Measurements from ENCODE around the gene ERC1.

The ERC1 gene

GRCh38 chr12:1003600-1004271, 12.7 kb downstream of the ERC1 start:
- H3K4me3 ChIP-seq (ENCODE audit: low read length): no peak overlapping the region
- no peaks in the 10 kb centered on the region for H3K9me3 ChIP-seq (ENCODE audit: control insufficient read depth, low read depth, low read length)
- no peak overlapping the region for H3K27ac ChIP-seq (ENCODE audit: low read length)
- H3K36me3 ChIP-seq (ENCODE audit: control insufficient read depth, low read depth, low read length): no peaks in the 10 kb centered on the region
- peaks cover 6% of the 10 kb centered on the region for H3K4me1 ChIP-seq (ENCODE audit: control insufficient read depth, low read depth, low read length)
- H3K9ac ChIP-seq (ENCODE audit: low read length): no peak overlapping the region
- no peaks in the 10 kb centered on the region for H3K27me3 ChIP-seq (ENCODE audit: control insufficient read depth, insufficient read depth, low read length)

DNA sequence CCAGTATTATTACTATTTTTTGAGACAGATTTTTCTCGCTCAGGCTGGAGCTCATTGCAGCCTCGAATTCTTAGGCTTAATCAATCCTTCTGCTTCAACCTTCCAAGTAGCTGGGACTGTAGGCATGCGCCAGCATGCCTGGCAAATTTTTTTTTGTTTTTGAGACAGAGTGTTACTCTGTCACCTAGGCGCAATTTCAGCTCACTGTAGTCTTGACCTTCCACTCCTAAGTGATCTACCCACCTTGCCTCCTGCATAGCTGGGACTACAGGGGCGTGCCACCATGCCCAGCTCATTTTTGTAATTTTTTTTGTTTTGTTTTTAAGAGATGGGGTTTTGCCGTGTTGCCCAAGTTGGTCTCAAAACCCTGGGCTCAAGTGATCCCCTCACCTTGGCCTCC, 15.2 kb downstream of the ERC1 start:
- H3K9me3 ChIP-seq (ENCODE audit: control insufficient read depth, low read depth, low read length): no peaks in the 10 kb centered on the region
- no peak overlapping the region for H3K27ac ChIP-seq (ENCODE audit: low read length)
- H3K9ac ChIP-seq (ENCODE audit: low read length): no peak overlapping the region
- no peaks in the 10 kb centered on the region for H3K36me3 ChIP-seq (ENCODE audit: control insufficient read depth, low read depth, low read length)
- no peaks in the 10 kb centered on the region for H3K27me3 ChIP-seq (ENCODE audit: control insufficient read depth, insufficient read depth, low read length)
- no peak overlapping the region for H3K4me3 ChIP-seq (ENCODE audit: low read length)
- H3K4me1 ChIP-seq (ENCODE audit: control insufficient read depth, low read depth, low read length): peaks cover 6% of the 10 kb centered on the region

DNA sequence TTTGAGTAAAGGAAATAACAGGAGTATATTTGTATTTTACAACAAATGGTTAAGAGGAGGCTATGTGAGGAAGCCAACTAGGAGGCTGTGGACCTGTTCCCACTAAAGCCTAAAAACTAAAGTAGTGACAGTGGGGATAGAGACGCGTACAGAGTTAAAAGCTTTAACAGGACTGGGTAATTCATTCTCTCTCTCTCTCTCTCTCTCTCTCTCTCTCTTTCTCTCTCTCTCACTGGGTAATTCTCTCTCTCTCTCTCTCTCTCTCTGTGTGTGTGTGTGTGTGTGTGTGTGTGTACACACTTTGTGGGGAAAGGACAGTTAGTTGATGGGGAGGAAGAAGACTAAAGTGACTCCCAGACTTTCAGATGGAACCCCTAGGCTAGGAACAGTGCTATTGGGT, 16.3 kb downstream of the ERC1 start:
- Histone ChIP-seq H3K9me3 (ENCODE audit: control insufficient read depth, low read depth, low read length) (no peaks in the 10 kb centered on the region), H3K4me3 (ENCODE audit: low read length) (no peak overlapping the region), H3K27ac (ENCODE audit: low read length) (no peak overlapping the region), H3K4me1 (ENCODE audit: control insufficient read depth, low read depth, low read length) (peaks cover 6% of the 10 kb centered on the region), H3K36me3 (ENCODE audit: control insufficient read depth, low read depth, low read length) (no peaks in the 10 kb centered on the region), H3K9ac (ENCODE audit: low read length) (no peak overlapping the region), H3K27me3 (ENCODE audit: control insufficient read depth, insufficient read depth, low read length) (no peaks in the 10 kb centered on the region)

DNA sequence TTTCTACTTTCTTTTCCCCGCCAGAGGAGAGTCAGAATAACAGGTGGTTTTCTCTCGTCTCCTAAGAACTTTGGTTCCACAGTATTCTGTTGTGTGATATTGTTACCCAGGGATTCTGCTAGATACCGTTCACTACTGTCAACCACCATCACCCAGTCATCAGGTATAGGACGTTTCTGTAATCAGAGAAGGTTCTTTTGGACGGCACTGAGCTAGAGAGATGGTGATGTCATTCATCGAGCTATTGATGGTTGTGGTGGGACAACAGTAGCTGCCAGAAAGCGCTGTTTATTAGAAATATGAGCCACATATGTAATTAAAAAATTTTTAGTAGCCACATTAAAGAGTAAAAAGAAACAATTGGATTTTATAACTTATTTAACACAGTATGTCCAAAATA, 17.0 kb downstream of the ERC1 start:
- H3K4me3 ChIP-seq (ENCODE audit: low read length): no peak overlapping the region
- H3K27ac ChIP-seq (ENCODE audit: low read length): no peak overlapping the region
- no peak overlapping the region for H3K9ac ChIP-seq (ENCODE audit: low read length)
- H3K36me3 ChIP-seq (ENCODE audit: control insufficient read depth, low read depth, low read length): no peaks in the 10 kb centered on the region
- H3K9me3 ChIP-seq (ENCODE audit: control insufficient read depth, low read depth, low read length): no peaks in the 10 kb centered on the region
- peaks cover 6% of the 10 kb centered on the region for H3K4me1 ChIP-seq (ENCODE audit: control insufficient read depth, low read depth, low read length)
- H3K27me3 ChIP-seq (ENCODE audit: control insufficient read depth, insufficient read depth, low read length): no peaks in the 10 kb centered on the region

- H3K36me3 ChIP-seq (ENCODE audit: control insufficient read depth, low read depth, low read length): no peaks in the 10 kb centered on the region
- H3K4me1 ChIP-seq (ENCODE audit: control insufficient read depth, low read depth, low read length): no peaks in the 10 kb centered on the region
- no peaks in the 10 kb centered on the region for H3K9me3 ChIP-seq (ENCODE audit: control insufficient read depth, low read depth, low read length)
- H3K4me3 ChIP-seq (ENCODE audit: low read length): no peak overlapping the region
- no peaks in the 10 kb centered on the region for H3K27me3 ChIP-seq (ENCODE audit: control insufficient read depth, insufficient read depth, low read length)
- H3K9ac ChIP-seq (ENCODE audit: low read length): no peak overlapping the region
- no peak overlapping the region for H3K27ac ChIP-seq (ENCODE audit: low read length)
Observed at GRCh38 chr12:1011091-1011490, 20.1 kb downstream of the ERC1 start.

DNA sequence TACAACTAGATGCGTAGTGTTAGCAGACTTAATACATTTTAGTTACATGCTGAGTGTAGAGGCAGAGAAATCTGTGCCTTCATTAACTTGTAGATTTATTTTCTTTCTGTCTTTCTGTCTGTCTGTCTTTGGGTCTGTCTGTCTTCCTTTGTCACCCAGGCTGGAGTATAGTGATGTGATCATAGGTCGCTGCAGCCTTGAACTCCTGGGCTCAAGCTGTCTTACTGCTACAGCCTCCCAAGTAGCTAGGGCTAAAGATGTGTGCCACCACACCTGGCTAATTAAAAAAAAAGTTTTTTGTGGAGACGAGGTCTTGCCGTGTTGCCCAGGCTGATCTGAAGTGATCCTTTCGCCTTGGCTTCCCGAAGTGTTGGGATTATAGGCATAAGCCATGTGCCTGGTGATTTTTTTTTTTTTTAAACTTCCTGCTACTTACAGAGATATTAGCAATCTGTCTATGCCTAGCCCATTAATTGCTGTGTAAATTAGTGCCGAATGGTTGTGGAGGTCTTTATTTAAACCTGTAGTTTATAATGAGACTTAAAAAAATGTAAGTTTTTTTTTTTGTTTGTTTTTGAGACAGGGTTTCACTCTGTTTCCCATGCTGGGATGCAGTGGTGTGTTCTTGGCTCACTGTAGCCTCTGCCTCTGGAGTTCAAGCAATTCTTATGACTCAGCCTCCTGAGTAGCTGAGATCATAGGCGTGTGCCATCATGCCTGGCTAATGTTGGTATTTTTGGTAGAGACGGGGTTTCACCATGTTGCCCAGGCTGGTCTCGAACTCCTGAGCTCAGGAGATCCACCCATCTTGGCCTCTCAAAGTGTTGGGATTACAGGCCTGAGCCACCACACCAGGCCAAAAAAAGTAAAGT, 22.8 kb downstream of the ERC1 start:
- Histone ChIP-seq H3K27me3 (ENCODE audit: control insufficient read depth, insufficient read depth, low read length) (no peaks in the 10 kb centered on the region), H3K27ac (ENCODE audit: low read length) (no peak overlapping the region), H3K9ac (ENCODE audit: low read length) (no peak overlapping the region)

DNA sequence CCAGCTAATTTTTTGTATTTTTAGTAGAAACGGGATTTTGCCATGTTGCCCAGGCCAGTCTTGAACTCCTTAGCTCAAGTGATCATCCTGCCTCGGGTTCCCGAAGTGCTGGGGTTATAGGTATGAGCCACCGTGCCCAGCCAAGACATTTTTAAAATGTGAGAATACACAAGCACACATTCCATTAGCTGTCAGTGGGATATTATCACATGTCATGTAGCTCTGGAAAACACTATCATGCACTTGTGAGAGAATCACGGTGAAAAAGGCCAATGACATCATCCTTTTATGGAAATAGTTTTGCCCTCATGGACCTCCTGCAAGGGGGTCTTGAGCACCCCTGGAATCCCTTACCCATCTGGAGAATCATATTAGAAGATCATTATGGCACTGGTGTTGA, 28.3 kb downstream of the ERC1 start:
- Histone ChIP-seq H3K9me3 (ENCODE audit: control insufficient read depth, low read depth, low read length) (no peaks in the 10 kb centered on the region), H3K36me3 (ENCODE audit: control insufficient read depth, low read depth, low read length) (no peaks in the 10 kb centered on the region), H3K9ac (ENCODE audit: low read length) (no peak overlapping the region), H3K4me3 (ENCODE audit: low read length) (no peak overlapping the region), H3K27me3 (ENCODE audit: control insufficient read depth, insufficient read depth, low read length) (no peaks in the 10 kb centered on the region), H3K4me1 (ENCODE audit: control insufficient read depth, low read depth, low read length) (no peaks in the 10 kb centered on the region), H3K27ac (ENCODE audit: low read length) (no peak overlapping the region)

More for the DNA sequence above, 22.8 kb downstream of the ERC1 start:
- H3K4me1 ChIP-seq (ENCODE audit: control insufficient read depth, low read depth, low read length): no peaks in the 10 kb centered on the region
- no peaks in the 10 kb centered on the region for H3K9me3 ChIP-seq (ENCODE audit: control insufficient read depth, low read depth, low read length)
- no peak overlapping the region for H3K4me3 ChIP-seq (ENCODE audit: low read length)
- no peaks in the 10 kb centered on the region for H3K36me3 ChIP-seq (ENCODE audit: control insufficient read depth, low read depth, low read length)

GRCh38 chr12:1020389-1020788, 29.4 kb downstream of the ERC1 start:
- Histone ChIP-seq H3K27ac (ENCODE audit: low read length) (no peak overlapping the region), H3K4me1 (ENCODE audit: control insufficient read depth, low read depth, low read length) (no peaks in the 10 kb centered on the region), H3K9me3 (ENCODE audit: control insufficient read depth, low read depth, low read length) (no peaks in the 10 kb centered on the region), H3K27me3 (ENCODE audit: control insufficient read depth, insufficient read depth, low read length) (no peaks in the 10 kb centered on the region), H3K9ac (ENCODE audit: low read length) (no peak overlapping the region), H3K4me3 (ENCODE audit: low read length) (no peak overlapping the region), H3K36me3 (ENCODE audit: control insufficient read depth, low read depth, low read length) (no peaks in the 10 kb centered on the region)

- no peaks in the 10 kb centered on the region for H3K36me3 ChIP-seq (ENCODE audit: control insufficient read depth, low read depth, low read length)
- H3K4me1 ChIP-seq (ENCODE audit: control insufficient read depth, low read depth, low read length): no peaks in the 10 kb centered on the region
- H3K9ac ChIP-seq (ENCODE audit: low read length): no peak overlapping the region
- no peaks in the 10 kb centered on the region for H3K27me3 ChIP-seq (ENCODE audit: control insufficient read depth, insufficient read depth, low read length)
- no peaks in the 10 kb centered on the region for H3K9me3 ChIP-seq (ENCODE audit: control insufficient read depth, low read depth, low read length)
- no peak overlapping the region for H3K4me3 ChIP-seq (ENCODE audit: low read length)
- no peak overlapping the region for H3K27ac ChIP-seq (ENCODE audit: low read length)
Observed at GRCh38 chr12:1022032-1022970, 31.3 kb downstream of the ERC1 start.

GRCh38 chr12:1030779-1031178, 39.8 kb downstream of the ERC1 start:
- Histone ChIP-seq H3K9me3 (ENCODE audit: control insufficient read depth, low read depth, low read length) (no peaks in the 10 kb centered on the region), H3K36me3 (ENCODE audit: control insufficient read depth, low read depth, low read length) (peaks cover 9% of the 10 kb centered on the region), H3K9ac (ENCODE audit: low read length) (no peak overlapping the region), H3K4me3 (ENCODE audit: low read length) (no peak overlapping the region), H3K27me3 (ENCODE audit: control insufficient read depth, insufficient read depth, low read length) (no peaks in the 10 kb centered on the region), H3K4me1 (ENCODE audit: control insufficient read depth, low read depth, low read length) (no peaks in the 10 kb centered on the region), H3K27ac (ENCODE audit: low read length) (no peak overlapping the region)

- no peak overlapping the region for H3K4me3 ChIP-seq (ENCODE audit: low read length)
- H3K9ac ChIP-seq (ENCODE audit: low read length): no peak overlapping the region
- no peaks in the 10 kb centered on the region for H3K9me3 ChIP-seq (ENCODE audit: control insufficient read depth, low read depth, low read length)
- H3K4me1 ChIP-seq (ENCODE audit: control insufficient read depth, low read depth, low read length): no peaks in the 10 kb centered on the region
- H3K27ac ChIP-seq (ENCODE audit: low read length): no peak overlapping the region
- no peaks in the 10 kb centered on the region for H3K27me3 ChIP-seq (ENCODE audit: control insufficient read depth, insufficient read depth, low read length)
- H3K36me3 ChIP-seq (ENCODE audit: control insufficient read depth, low read depth, low read length): no peaks in the 10 kb centered on the region
Observed at GRCh38 chr12:1034243-1034642, 43.2 kb downstream of the ERC1 start.

Data from iPS-18a (cell line).